Ectodermal cell (in vitro differentiated cells): ENCODE results near the gene SMTN.
"Not testable (repeated sequence)": the region's sequence is repeated elsewhere in the genome, so short reads cannot be mapped to it uniquely, and the experiment has no call there.

Experiments
- H3K27ac ChIP-seq: 2 replicates; pipeline ENCODE4 v1.7.0; 2013; ENCODE audit warnings: mild to moderate bottlenecking, low read depth, low read length; ENCODE audit not compliant: insufficient read depth, poor library complexity, severe bottlenecking
- H3K27me3 ChIP-seq: 2 replicates; pipeline ENCODE4 v1.7.0; 2013; ENCODE audit warnings: mild to moderate bottlenecking, low read length; ENCODE audit not compliant: insufficient read depth, control insufficient read depth, poor library complexity, severe bottlenecking
- H3K36me3 ChIP-seq: one replicate; pipeline ENCODE4 v1.7.0; 2013; ENCODE audit warnings: low read length; ENCODE audit not compliant: control insufficient read depth, insufficient read depth
- H3K4me1 ChIP-seq: one replicate; pipeline ENCODE4 v1.7.0; 2013; ENCODE audit warnings: low read length; ENCODE audit not compliant: control insufficient read depth, insufficient read depth
- H3K4me3 ChIP-seq: 2 replicates; pipeline ENCODE4 v1.7.0; 2013; ENCODE audit warnings: low read depth, low read length, control low read depth; ENCODE audit not compliant: insufficient read depth
- H3K9me3 ChIP-seq: 2 replicates; pipeline ENCODE4 v1.7.0; 2013; ENCODE audit warnings: mild to moderate bottlenecking, low read length, moderate library complexity; ENCODE audit not compliant: control insufficient read depth
- WGBS, 2 experiments: methylation state at CpG; one replicate each; pipeline ENCODE4 v1.1.7; 2013; ENCODE audit warnings: missing lambda C conversion rate in 2 of 2; 5-methylcytosine and 5-hydroxymethylcytosine counted together

The SMTN gene

DNA sequence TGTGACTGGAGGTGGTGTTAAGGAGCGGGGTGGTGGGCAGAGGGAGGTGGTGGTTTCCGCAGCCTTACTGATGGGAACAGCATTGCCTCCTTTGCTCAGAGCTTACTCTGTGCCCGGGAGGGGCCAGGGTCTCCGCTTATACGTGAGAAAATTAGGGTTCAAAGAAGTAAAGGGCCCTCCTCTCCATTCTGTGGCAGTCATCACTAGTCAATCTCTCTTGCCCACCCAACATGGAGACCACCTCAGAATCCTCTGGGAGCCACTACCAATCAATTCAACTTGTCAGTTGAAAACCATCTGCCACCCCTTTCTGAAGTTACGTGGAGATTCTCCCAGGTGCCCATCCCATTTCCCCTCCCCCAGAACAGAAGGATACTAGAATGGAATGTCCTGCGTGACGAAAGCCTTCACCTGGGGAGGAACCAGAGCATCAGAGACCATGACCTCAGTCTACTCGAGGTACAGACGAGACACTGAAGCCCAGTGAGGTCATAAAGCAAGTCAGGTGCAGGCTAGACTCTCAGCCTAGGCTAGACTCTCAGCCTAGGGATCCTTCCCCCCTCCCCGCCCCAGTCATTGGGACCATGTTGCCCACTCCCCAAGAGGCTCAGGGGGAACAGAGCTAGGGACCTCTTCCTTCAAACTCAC, 24.3 kb downstream of the SMTN start:
- H3K4me1 ChIP-seq = peaks cover 3% of the 10 kb centered on the region
- H3K4me3 ChIP-seq = no peak overlapping the region
- H3K27ac ChIP-seq = no peak overlapping the region
- no peaks in the 10 kb centered on the region for H3K36me3 ChIP-seq
- 74 to 77% methylated on average over 11 of the region's 11 CpGs for WGBS, 2 experiments
- no peaks in the 10 kb centered on the region for H3K9me3 ChIP-seq
- peaks cover 30% of the 10 kb centered on the region for H3K27me3 ChIP-seq

DNA sequence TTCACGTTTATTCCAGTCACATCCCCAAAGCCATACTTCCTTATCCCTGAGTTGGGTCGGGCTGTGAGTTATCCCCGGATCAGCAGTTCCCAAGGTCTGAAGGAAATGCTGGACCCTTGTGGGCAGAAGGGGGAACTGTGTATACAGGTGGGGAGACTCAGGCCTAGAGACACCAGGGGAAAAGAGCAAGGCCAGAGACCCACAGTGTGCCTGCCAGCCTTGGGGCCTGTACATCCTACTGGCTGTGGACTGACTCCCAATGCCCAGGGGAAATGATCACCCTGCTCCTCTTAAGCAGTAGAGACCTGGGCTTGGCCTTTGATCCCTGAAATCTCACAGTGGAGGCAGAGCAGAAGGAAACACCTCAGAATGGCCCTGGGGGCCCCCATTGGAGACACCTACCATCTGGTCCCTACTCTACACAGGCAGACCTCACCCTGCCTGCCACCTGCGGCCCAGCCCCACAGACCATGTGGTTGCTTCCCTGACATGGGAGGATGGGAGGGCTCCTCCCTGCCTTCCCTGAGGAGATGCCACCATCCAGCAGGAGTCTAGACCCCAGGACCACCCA, 25.0 kb downstream of the SMTN start:
- no peak overlapping the region for H3K4me3 ChIP-seq
- H3K36me3 ChIP-seq = no peaks in the 10 kb centered on the region
- H3K4me1 ChIP-seq = peaks cover 3% of the 10 kb centered on the region
- H3K27me3 ChIP-seq = peaks cover 30% of the 10 kb centered on the region
- no peaks in the 10 kb centered on the region for H3K9me3 ChIP-seq
- no peak overlapping the region for H3K27ac ChIP-seq
- WGBS, 2 experiments = 78 to 80% methylated on average over 4 of the region's 4 CpGs

GRCh38 chr22:31106731-31107177, 25.6 kb downstream of the SMTN start:
- no peaks in the 10 kb centered on the region for H3K9me3 ChIP-seq
- H3K27ac ChIP-seq = no peak overlapping the region
- H3K4me3 ChIP-seq = peak overlapping the region; percentile 47
- H3K4me1 ChIP-seq = peaks cover 3% of the 10 kb centered on the region
- 56% methylated on average over 14 of the region's 14 CpGs for WGBS, 2 experiments
- H3K36me3 ChIP-seq = no peaks in the 10 kb centered on the region
- H3K27me3 ChIP-seq = peaks cover 30% of the 10 kb centered on the region

GRCh38 chr22:31107178-31107893, 26.2 kb downstream of the SMTN start, which contains the start of gene SELENOM:
Gene SELENOM, minus strand, starts transcription at chr22:31107568. Its CDS starts 63 bp downstream, at chr22:31107505.
- Histone ChIP-seq H3K27ac (no peak within 1 kb of the TSS), H3K9me3 (no peaks in the 10 kb centered on the region), H3K4me3 (peak within 1 kb of the TSS; percentile 47), H3K4me1 (peaks cover 3% of the 10 kb centered on the region), H3K27me3 (peaks cover 30% of the 10 kb centered on the region), H3K36me3 (no peaks in the 10 kb centered on the region)
- 2% methylated on average over 67 of the region's 67 CpGs for WGBS, 2 experiments

- Histone ChIP-seq H3K4me1 (peaks cover 3% of the 10 kb centered on the region), H3K9me3 (no peaks in the 10 kb centered on the region), H3K27me3 (peaks cover 30% of the 10 kb centered on the region), H3K4me3 (peak overlapping the region; percentile 47), H3K27ac (no peak overlapping the region), H3K36me3 (no peaks in the 10 kb centered on the region)
- WGBS, 2 experiments = 13% methylated on average over 5 of the region's 5 CpGs
These were observed 26.7 kb downstream of the SMTN start for GRCh38 chr22:31107894-31108218.

- not testable (repeated sequence) for H3K4me3 ChIP-seq, H3K36me3 ChIP-seq, H3K27ac ChIP-seq, H3K9me3 ChIP-seq, H3K4me1 ChIP-seq, H3K27me3 ChIP-seq
- 93 to 94% methylated on average over 7 of the region's 7 CpGs for WGBS, 2 experiments
These were observed 31.5 kb downstream of the SMTN start for GRCh38 chr22:31112547-31113091.

DNA sequence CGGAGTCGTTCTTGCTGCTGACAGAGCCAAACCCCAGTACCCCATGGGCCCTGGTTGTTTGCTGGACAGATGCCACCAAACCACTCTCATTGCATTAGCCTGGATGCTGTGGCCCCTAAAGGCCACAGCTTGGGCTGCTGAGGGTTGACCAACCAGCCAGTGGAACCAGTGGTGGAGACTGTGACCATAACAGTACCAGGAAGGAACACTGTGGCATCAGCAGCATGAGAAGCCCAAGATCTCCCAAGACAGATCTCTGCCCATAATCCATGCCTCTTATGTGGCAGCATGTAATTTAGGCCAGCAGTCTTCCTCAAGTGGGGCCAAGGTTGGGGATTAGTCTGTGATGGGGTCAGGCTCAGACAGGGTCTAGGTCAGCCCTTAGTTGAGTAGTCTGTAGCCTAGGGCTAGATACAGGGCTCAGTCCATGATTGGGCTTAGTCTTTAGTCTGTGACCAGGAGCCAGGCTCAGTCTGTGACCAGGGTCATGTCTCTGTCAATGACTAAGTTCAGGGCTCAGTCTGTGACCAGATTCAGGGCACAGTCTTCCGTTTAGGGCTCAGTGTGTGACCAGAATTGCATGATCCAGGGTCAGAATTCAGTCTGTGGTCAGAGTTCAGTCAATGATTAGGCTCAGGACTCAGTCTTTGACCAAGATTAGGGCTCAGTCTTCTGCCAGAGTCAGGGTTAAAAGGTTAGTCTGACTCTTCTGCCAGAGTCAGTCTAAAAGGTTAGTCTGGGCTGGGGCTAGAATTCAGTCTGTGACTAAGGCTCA, 37.1 kb downstream of the SMTN start:
- H3K27ac ChIP-seq = no peak overlapping the region
- H3K4me1 ChIP-seq = peaks cover 2% of the 10 kb centered on the region
- 91 to 92% methylated on average over 3 of the region's 3 CpGs for WGBS, 2 experiments
- no peaks in the 10 kb centered on the region for H3K9me3 ChIP-seq
- H3K36me3 ChIP-seq = no peaks in the 10 kb centered on the region
- no peaks in the 10 kb centered on the region for H3K27me3 ChIP-seq
- H3K4me3 ChIP-seq = no peak overlapping the region

DNA sequence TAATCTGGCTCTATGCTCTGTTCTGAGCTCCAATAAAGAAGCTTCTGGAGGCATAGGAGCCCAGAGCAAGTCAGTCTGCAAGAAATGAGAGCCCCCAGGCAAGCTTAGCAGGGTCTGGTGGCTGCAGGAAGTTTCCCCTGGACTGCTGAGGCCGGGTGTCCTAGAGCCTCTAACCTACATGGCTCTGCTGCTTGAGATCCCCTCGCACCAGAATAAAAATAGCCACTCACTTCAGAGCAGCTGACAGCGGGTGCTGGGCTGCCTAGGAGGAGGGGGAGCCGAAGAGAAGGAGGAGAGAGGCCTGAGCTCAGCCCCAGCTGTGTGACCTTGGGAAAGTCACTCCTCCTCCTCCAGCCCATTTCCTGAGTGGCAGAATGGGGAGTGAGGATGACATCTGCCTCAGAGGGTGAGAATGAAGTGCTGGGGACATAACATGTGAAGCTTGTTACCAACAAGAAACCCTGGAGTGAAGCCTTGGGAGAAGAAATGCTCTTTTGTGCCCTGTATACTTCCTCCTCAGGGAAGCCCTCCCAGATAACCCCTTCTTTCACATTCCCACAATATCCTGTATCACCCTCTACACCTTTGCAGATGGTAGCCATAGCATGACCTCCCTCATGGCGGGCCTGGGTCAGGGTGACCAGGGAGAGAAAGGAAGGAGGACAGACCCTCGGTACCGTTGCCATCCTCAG, 38.1 kb downstream of the SMTN start:
- WGBS, 2 experiments = 66 to 75% methylated on average over 7 of the region's 7 CpGs
- Histone ChIP-seq H3K9me3 (no peaks in the 10 kb centered on the region), H3K36me3 (no peaks in the 10 kb centered on the region), H3K27me3 (no peaks in the 10 kb centered on the region), H3K27ac (no peak overlapping the region), H3K4me1 (peaks cover 4% of the 10 kb centered on the region), H3K4me3 (no peak overlapping the region)

DNA sequence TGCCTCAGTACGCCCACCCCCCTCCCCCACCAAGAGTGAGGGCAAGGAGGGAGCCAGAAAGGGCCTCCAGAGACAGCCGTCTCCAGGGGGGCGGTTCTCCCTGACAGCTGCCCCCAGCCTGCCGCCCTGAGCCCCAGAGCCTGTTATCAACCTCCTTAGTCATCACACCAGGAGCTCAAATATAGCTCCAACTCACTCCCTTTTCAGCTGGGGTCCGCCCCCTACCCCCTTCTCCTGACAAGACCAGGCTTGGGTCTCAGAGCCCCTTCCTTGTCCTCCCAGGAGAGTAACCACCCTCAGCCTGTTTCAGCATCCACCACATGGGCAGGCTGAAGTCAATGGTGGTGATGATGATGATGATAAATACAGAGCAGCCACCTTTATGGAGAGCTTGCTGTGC, 39.1 kb downstream of the SMTN start:
- 70 to 81% methylated on average over 4 to 5 of the region's 5 CpGs for WGBS, 2 experiments
- Histone ChIP-seq H3K27ac (no peak overlapping the region), H3K4me1 (peaks cover 4% of the 10 kb centered on the region), H3K36me3 (no peaks in the 10 kb centered on the region), H3K9me3 (no peaks in the 10 kb centered on the region), H3K27me3 (no peaks in the 10 kb centered on the region), H3K4me3 (no peak overlapping the region)
